GM12865 (cell line): Measurements from ENCODE around the gene MEIKIN.
"Not testable (repeated sequence)": the region's sequence is repeated elsewhere in the genome, so short reads cannot be mapped to it uniquely, and the experiment has no call there.

Experiments used
- DNase-seq: peaks from one replicate; pipeline ENCODE4 v3.0.0; 2010; ENCODE audit warnings: low read depth
- H3K4me3 ChIP-seq: 2 replicates; pipeline ENCODE4 v1.5.1; 2011; ENCODE audit warnings: mild to moderate bottlenecking, low read depth, low read length, control low read depth
- CTCF ChIP-seq: IDR thresholded peaks from 2 replicates; pipeline ENCODE4 v1.5.1; 2011; ENCODE audit warnings: low read length, control low read depth, low read depth, inconsistent platforms; ENCODE audit not compliant: insufficient read depth; ENCODE audit errors: missing control alignments

Gene MEIKIN

GRCh38 chr5:131789765-131790164 is 155.7 kb downstream of the MEIKIN start:
- no peak for DNase-seq
- TF ChIP-seq CTCF = no peak

GRCh38 chr5:131787736-131788135 is 157.7 kb downstream of the MEIKIN start:
- H3K4me3 ChIP-seq = no peak overlapping the region
- DNase-seq = no peak
- no peak for TF ChIP-seq CTCF

More at GRCh38 chr5:131789765-131790164, 155.7 kb downstream of the MEIKIN start:
- no peak overlapping the region for H3K4me3 ChIP-seq

GRCh38 chr5:131786900-131787692 is 158.4 kb downstream of the MEIKIN start:
- no peak for DNase-seq
- TF ChIP-seq CTCF = no peak
- H3K4me3 ChIP-seq = no peak overlapping the region

GRCh38 chr5:131786036-131786435 is 159.4 kb downstream of the MEIKIN start:
- no peak for TF ChIP-seq CTCF
- H3K4me3 ChIP-seq = no peak overlapping the region
- no peak for DNase-seq

- DNase-seq = no peak
- no peak overlapping the region for H3K4me3 ChIP-seq
- TF ChIP-seq CTCF = no peak
Measured at GRCh38 chr5:131783874-131784273, 161.6 kb downstream of the MEIKIN start.

GRCh38 chr5:131783357-131783756 is 162.1 kb downstream of the MEIKIN start:
- no peak overlapping the region for H3K4me3 ChIP-seq
- TF ChIP-seq CTCF = no peak
- no peak for DNase-seq

GRCh38 chr5:131782717-131783116 is 162.7 kb downstream of the MEIKIN start:
- DNase-seq = no peak
- H3K4me3 ChIP-seq = no peak overlapping the region
- TF ChIP-seq CTCF = no peak

GRCh38 chr5:131778141-131778540 is 167.3 kb downstream of the MEIKIN start:
- not testable (repeated sequence) for DNase-seq, H3K4me3 ChIP-seq
